Measurements from ENCODE around the gene CREBL2. TPM values are rescaled to one million over a fixed set of nuclear protein-coding genes. Genes with fewer than 3 reads are reported as not detected.

Gene CREBL2
- polyA plus RNA-seq, 3 donors: 12.2 to 59.7 (median 24.9) TPM

- WGBS, 3 donors: 75 to 88% (median 86%) methylated on average over 3 of the region's 3 CpGs
- no peak overlapping the region for H3K27ac ChIP-seq (ENCODE audit: low read depth, low read length)
Observed at GRCh38 chr12:12654691-12655460, 43.2 kb downstream of the CREBL2 start.

GRCh38 chr12:12660201-12660600, 48.5 kb downstream of the CREBL2 start:
- 60 to 79% (median 61%) methylated on average over 3 of the region's 3 CpGs for WGBS, 3 donors
- H3K27ac ChIP-seq (ENCODE audit: low read depth, low read length): no peak overlapping the region

GRCh38 chr12:12661086-12661856, 49.6 kb downstream of the CREBL2 start:
- WGBS, 3 donors: 74 to 79% (median 76%) methylated on average over 7 of the region's 7 CpGs
- no peak overlapping the region for H3K27ac ChIP-seq (ENCODE audit: low read depth, low read length)

GRCh38 chr12:12663644-12664294, 52.1 kb downstream of the CREBL2 start:
- no peak overlapping the region for H3K27ac ChIP-seq (ENCODE audit: low read depth, low read length)
- 92 to 96% (median 95%) methylated on average over 15 of the region's 15 CpGs for WGBS, 3 donors

GRCh38 chr12:12665194-12665593, 53.5 kb downstream of the CREBL2 start:
- H3K27ac ChIP-seq (ENCODE audit: low read depth, low read length): no peak overlapping the region
- 72 to 83% (median 75%) methylated on average over 13 of the region's 13 CpGs for WGBS, 3 donors

- 74 to 91% (median 90%) methylated on average over 1 of the region's 1 CpG for WGBS, 3 donors
- no peak overlapping the region for H3K27ac ChIP-seq (ENCODE audit: low read depth, low read length)
Observed at GRCh38 chr12:12668005-12668404, 56.3 kb downstream of the CREBL2 start.

- 90 to 92% (median 91%) methylated on average over 2 of the region's 2 CpGs for WGBS, 3 donors
- H3K27ac ChIP-seq (ENCODE audit: low read depth, low read length): no peak overlapping the region
Observed at GRCh38 chr12:12669020-12669419, 57.3 kb downstream of the CREBL2 start.

GRCh38 chr12:12671850-12672660, 60.4 kb downstream of the CREBL2 start:
- 75 to 78% (median 77%) methylated on average over 8 of the region's 8 CpGs for WGBS, 3 donors
- H3K27ac ChIP-seq (ENCODE audit: low read depth, low read length): no peak overlapping the region

GRCh38 chr12:12673296-12673695, 61.6 kb downstream of the CREBL2 start:
- WGBS, 3 donors: 88 to 92% (median 90%) methylated on average over 3 of the region's 3 CpGs
- H3K27ac ChIP-seq (ENCODE audit: low read depth, low read length): no peak overlapping the region

GRCh38 chr12:12676605-12677004, 64.9 kb downstream of the CREBL2 start:
- no peak overlapping the region for H3K27ac ChIP-seq (ENCODE audit: low read depth, low read length)
- 44 to 51% (median 47%) methylated on average over 3 of the region's 3 CpGs for WGBS, 3 donors

GRCh38 chr12:12681061-12681765, 69.5 kb downstream of the CREBL2 start:
- 85 to 92% (median 91%) methylated on average over 5 of the region's 5 CpGs for WGBS, 3 donors
- H3K27ac ChIP-seq (ENCODE audit: low read depth, low read length): no peak overlapping the region

- no peak overlapping the region for H3K27ac ChIP-seq (ENCODE audit: low read depth, low read length)
Observed at GRCh38 chr12:12682284-12682683, 70.6 kb downstream of the CREBL2 start.

- WGBS, 3 donors: 80 to 90% (median 81%) methylated on average over 4 of the region's 4 CpGs
- H3K27ac ChIP-seq (ENCODE audit: low read depth, low read length): no peak overlapping the region
Observed at GRCh38 chr12:12683136-12683697, 71.5 kb downstream of the CREBL2 start.

GRCh38 chr12:12683725-12684124, 72.0 kb downstream of the CREBL2 start:
- 73 to 77% (median 74%) methylated on average over 3 of the region's 3 CpGs for WGBS, 3 donors
- no peak overlapping the region for H3K27ac ChIP-seq (ENCODE audit: low read depth, low read length)

- no peak overlapping the region for H3K27ac ChIP-seq (ENCODE audit: low read depth, low read length)
- 13 to 14% (median 13%) methylated on average over 5 of the region's 5 CpGs for whole genome bisulfite sequencing, 3 donors
Observed at GRCh38 chr12:12684375-12685106, 72.9 kb downstream of the CREBL2 start.

- H3K27ac ChIP-seq (ENCODE audit: low read depth, low read length): no peak overlapping the region
- 53 to 70% (median 65%) methylated on average over 4 of the region's 4 CpGs for WGBS, 3 donors
Observed at GRCh38 chr12:12685305-12685704, 73.6 kb downstream of the CREBL2 start.

GRCh38 chr12:12686472-12686871, 74.8 kb downstream of the CREBL2 start:
- no peak overlapping the region for H3K27ac ChIP-seq (ENCODE audit: low read depth, low read length)
- 75 to 93% (median 85%) methylated on average over 1 of the region's 1 CpG for WGBS, 3 donors
